Neural crest cell (in vitro differentiated cells): Measurements from ENCODE around the gene CD4. TPM values are rescaled to one million over a fixed set of nuclear protein-coding genes. Genes with fewer than 3 reads are reported as not detected.

Experiments
- DNase-seq: peaks from one replicate; pipeline ENCODE4 v3.0.0; 2021; ENCODE audit warnings: low read depth, mixed read lengths, low spot score
- H3K27ac Mint-ChIP-seq: one replicate; pipeline ENCODE4 v1.8.0; 2021; ENCODE audit warnings: mild to moderate bottlenecking, mixed read lengths; ENCODE audit not compliant: unreplicated experiment
- H3K27me3 Mint-ChIP-seq: 2 replicates; pipeline ENCODE4 v1.8.0; 2021; ENCODE audit warnings: low read depth, mild to moderate bottlenecking, mixed read lengths
- H3K36me3 Mint-ChIP-seq: 2 replicates; pipeline ENCODE4 v1.8.0; 2021; ENCODE audit warnings: low read depth, mild to moderate bottlenecking, mixed read lengths
- H3K4me1 Mint-ChIP-seq: 2 replicates; pipeline ENCODE4 v1.8.0; 2021; ENCODE audit warnings: mixed read lengths
- H3K4me3 Mint-ChIP-seq: one replicate; pipeline ENCODE4 v1.8.0; 2021; ENCODE audit warnings: mild to moderate bottlenecking, mixed read lengths
- H3K9me3 Mint-ChIP-seq: 2 replicates; pipeline ENCODE4 v1.8.0; 2021; ENCODE audit warnings: mixed read lengths
- total RNA-seq: library from RNA; stranded (reverse); gene quantifications from 2 replicates; pipeline ENCODE4 v1.2.1, GENCODE V29; 2021
- TF ChIP-seq, protein P1 (sequence below): fragments of 200-600 bp; sonication (generic); conservative IDR thresholded peaks from 2 replicates; pipeline ENCODE4 v1.5.0; 2021; ENCODE audit warnings: antibody characterized with exemption, mild to moderate bottlenecking

The CD4 gene
- total RNA-seq, 1 donor from 2014 or later: 4.1 TPM

DNA sequence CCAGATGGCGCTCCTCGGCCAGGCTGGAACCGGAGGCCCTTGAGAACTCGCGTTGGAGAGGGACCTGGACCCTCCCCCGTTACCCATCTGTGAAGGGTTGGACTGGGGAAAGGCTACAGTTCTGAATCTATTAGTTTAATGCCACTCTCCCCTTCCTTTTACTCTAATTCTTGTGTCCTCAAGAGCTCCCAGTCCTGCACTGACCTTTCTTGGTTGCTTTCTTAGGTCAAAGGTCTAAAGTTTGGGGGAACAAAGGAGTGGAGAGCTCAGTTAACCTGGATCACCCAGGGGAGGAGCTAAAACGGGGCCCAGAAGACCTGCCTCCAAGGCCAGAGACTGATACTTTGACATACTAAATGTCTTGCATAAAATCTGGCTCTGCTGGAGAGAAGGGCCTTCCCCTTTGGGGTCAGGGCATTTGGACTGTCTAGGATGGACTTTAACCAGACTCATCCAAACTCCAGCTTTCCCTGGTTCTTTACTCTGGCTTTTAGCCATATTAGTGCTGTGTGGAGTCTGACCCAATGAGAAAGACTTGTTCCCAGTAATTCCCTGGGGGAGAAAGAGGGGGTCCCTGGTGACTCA, 35.5 kb upstream of the CD4 start:
- no peak for DNase-seq
- Mint-ChIP-seq H3K4me3 (peak overlapping the region; percentile 97), H3K27ac (peak overlapping the region; percentile 99), H3K4me1 (peaks cover 49% of the 10 kb centered on the region), H3K9me3 (no peaks in the 10 kb centered on the region), H3K36me3 (peaks cover 3% of the 10 kb centered on the region), H3K27me3 (no peaks in the 10 kb centered on the region)
- TF ChIP-seq, protein P1, sequence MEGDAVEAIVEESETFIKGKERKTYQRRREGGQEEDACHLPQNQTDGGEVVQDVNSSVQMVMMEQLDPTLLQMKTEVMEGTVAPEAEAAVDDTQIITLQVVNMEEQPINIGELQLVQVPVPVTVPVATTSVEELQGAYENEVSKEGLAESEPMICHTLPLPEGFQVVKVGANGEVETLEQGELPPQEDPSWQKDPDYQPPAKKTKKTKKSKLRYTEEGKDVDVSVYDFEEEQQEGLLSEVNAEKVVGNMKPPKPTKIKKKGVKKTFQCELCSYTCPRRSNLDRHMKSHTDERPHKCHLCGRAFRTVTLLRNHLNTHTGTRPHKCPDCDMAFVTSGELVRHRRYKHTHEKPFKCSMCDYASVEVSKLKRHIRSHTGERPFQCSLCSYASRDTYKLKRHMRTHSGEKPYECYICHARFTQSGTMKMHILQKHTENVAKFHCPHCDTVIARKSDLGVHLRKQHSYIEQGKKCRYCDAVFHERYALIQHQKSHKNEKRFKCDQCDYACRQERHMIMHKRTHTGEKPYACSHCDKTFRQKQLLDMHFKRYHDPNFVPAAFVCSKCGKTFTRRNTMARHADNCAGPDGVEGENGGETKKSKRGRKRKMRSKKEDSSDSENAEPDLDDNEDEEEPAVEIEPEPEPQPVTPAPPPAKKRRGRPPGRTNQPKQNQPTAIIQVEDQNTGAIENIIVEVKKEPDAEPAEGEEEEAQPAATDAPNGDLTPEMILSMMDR: no peak

DNA sequence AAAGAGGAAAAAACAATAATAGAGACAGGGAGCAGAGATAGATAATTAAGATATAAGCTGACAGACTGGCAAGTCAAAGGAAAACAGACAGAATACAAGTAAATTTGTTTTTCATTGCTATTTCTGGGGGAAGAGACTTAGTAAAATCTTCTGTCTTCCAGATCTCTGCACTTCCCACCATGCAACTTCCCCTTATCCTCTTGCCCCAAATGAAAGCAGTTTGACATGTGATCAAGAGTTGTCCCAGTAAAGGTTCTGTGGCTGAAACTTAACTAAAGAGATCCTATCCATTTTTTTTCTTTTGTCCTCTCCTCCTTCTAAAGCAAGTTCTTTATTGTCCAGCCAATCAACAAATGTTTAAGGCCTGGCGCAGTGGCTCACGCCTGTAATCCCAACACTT, 34.9 kb upstream of the CD4 start:
- no peaks in the 10 kb centered on the region for H3K9me3 Mint-ChIP-seq
- no peak overlapping the region for H3K27ac Mint-ChIP-seq
- H3K4me3 Mint-ChIP-seq: peak overlapping the region; percentile 97
- no peak for DNase-seq
- no peaks in the 10 kb centered on the region for H3K36me3 Mint-ChIP-seq
- peaks cover 51% of the 10 kb centered on the region for H3K4me1 Mint-ChIP-seq
- TF ChIP-seq, protein P1: no peak
- H3K27me3 Mint-ChIP-seq: no peaks in the 10 kb centered on the region

DNA sequence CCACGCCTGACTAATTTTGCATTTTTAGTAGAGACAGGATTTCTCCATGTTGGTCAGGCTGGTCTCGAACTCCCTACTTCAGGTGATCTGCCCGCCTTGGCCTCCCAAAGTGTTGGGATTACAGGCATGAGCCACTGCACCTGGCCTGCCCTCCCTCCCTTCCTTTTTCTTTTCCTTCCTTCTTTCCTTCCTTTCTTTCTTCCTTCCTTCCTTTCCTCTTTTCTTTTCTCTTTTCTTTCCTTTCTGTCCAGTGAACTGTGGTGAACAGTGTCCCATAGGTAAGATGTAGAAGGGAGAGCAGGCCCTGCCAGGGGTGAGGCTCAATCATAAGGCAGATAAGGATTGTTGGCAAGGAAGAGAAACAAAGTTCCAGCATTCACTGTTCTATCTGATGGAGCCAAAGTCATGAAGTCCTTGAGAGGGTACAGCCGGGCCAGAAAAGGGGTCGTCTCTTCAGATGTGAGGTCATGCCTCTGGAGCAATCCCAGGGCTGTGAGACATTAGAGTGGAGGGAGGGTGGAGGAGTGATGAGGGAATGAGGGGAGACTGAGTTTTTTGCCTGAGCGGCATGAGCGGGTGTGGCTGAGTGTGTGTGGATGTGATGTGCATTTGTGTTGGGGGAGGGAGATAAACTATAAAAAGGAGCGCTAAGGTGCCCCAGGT, 32.2 kb upstream of the CD4 start:
- H3K36me3 Mint-ChIP-seq: no peaks in the 10 kb centered on the region
- no peaks in the 10 kb centered on the region for H3K9me3 Mint-ChIP-seq
- peaks cover 48% of the 10 kb centered on the region for H3K4me1 Mint-ChIP-seq
- TF ChIP-seq, protein P1: no peak
- no peak for DNase-seq
- no peaks in the 10 kb centered on the region for H3K27me3 Mint-ChIP-seq
- H3K27ac Mint-ChIP-seq: peak overlapping the region; percentile 63
- no peak overlapping the region for H3K4me3 Mint-ChIP-seq

DNA sequence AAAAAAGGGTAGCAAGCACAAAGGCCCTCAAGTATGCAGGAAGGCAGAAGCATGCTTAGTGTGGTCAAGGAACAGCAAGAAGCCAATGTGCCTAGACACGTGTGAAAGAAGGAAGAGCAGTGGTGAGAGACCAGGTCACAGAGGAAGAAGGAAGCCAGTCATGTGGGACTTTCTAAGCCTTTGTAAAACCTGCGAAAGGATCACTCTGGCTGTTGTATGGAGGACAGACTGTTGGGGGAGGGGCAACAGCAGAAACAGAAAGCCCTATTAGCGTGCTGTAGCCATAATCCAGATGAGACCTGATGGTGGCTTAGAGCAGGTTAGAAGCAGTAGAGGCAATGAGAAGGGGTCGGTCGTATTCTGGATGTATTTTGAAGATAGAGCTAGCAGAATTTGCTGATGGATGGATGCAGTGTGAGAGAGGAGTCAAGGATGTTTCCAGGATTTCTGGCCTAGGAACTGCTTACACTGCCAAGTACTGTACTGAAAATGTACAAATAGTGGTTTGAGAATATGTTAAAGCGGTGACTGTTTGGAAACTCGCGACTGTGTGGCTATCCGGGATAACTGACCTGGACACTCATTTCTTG, 30.7 kb upstream of the CD4 start:
- Mint-ChIP-seq H3K4me3 (peak overlapping the region; percentile 8), H3K9me3 (peaks cover 3% of the 10 kb centered on the region), H3K36me3 (no peaks in the 10 kb centered on the region), H3K27ac (peak overlapping the region; percentile 64), H3K4me1 (peaks cover 49% of the 10 kb centered on the region), H3K27me3 (no peaks in the 10 kb centered on the region)
- TF ChIP-seq, protein P1: no peak
- no peak for DNase-seq

GRCh38 chr12:6759741-6760140, 29.6 kb upstream of the CD4 start:
- TF ChIP-seq, protein P1: no peak
- Mint-ChIP-seq H3K4me1 (peaks cover 49% of the 10 kb centered on the region), H3K36me3 (no peaks in the 10 kb centered on the region), H3K9me3 (peaks cover 5% of the 10 kb centered on the region), H3K27me3 (peaks cover 2% of the 10 kb centered on the region), H3K4me3 (no peak overlapping the region), H3K27ac (no peak overlapping the region)
- no peak for DNase-seq
